Body of pancreas (tissue), 4 donors: Measurements from ENCODE around the gene CSDE1. TPM values are rescaled to one million over a fixed set of nuclear protein-coding genes. Genes with fewer than 3 reads are reported as not detected.

Experiments
- ATAC-seq: fragments of 150-250 bp; one replicate; pipeline ENCODE4 v1.9.1; 2016
- DNase-seq, 4 donors: peaks; one replicate each; pipeline ENCODE4 v3.0.0-alpha.2; 2019
- H3K27ac ChIP-seq, 4 donors: fragments of 200-600 bp; sonication (generic); 1 replicate in 3 of 4; 2 replicates in 1 of 4; pipeline versions ENCODE4 v1.5.1 to v1.6.1; 2016 to 2019; ENCODE audit warnings: mild to moderate bottlenecking in 1 of 4, mixed read lengths in 1 of 4, moderate library complexity in 1 of 4
- H3K27me3 ChIP-seq, 2 donors: fragments of 200-600 bp; sonication (generic); one replicate each; pipeline ENCODE4 v1.6.0; 2016; ENCODE audit warnings: mild to moderate bottlenecking in 1 of 2
- H3K36me3 ChIP-seq, 2 donors: fragments of 200-600 bp; sonication (generic); replicated peaks in 1 of 2; 2 replicates each; pipeline ENCODE4 v1.5.1; 2016; ENCODE audit warnings: low read depth in 2 of 2; ENCODE audit not compliant: insufficient read depth in 1 of 2
- H3K4me1 ChIP-seq: fragments of 200-600 bp; sonication (generic); one replicate; pipeline ENCODE4 v1.6.0; 2016
- H3K4me3 ChIP-seq, 2 donors: fragments of 200-600 bp; sonication (generic); 1 replicate in 1 of 2; 2 replicates in 1 of 2; pipeline ENCODE4 v1.5.1; 2016 to 2019
- H3K9me3 ChIP-seq, 3 donors: fragments of 200-600 bp; sonication (generic); 1 replicate in 2 of 3; 2 replicates in 1 of 3; pipeline ENCODE4 v1.5.1; 2016
- CTCF ChIP-seq, 7 experiments: fragments of 450-650 bp in 4 of 7; fragments of 200-600 bp in 3 of 7; sonication (generic) in 3 of 7; IDR thresholded peaks; one replicate each; pipeline ENCODE4 v1.5.1; 2016 to 2019; ENCODE audit warnings: antibody characterized with exemption in 7 of 7
- POLR2A ChIP-seq, 3 donors: fragments of 450-650 bp; IDR thresholded peaks; one replicate each; pipeline ENCODE4 v1.6.1; 2016; ENCODE audit warnings: antibody characterized with exemption in 3 of 3, mild to moderate bottlenecking in 2 of 3
- WGBS, 2 donors: methylation state at CpG; one replicate each; pipeline ENCODE4 v1.1.5; 2017; 5-methylcytosine and 5-hydroxymethylcytosine counted together
- intact Hi-C: fragments of 100-400 bp; cut with DNase I; formaldehyde crosslinking; loops from one replicate; pipeline ENCODE4 v1.15.1; 2023
- total RNA-seq, 2 donors: library from RNA; depleted of rRNA; stranded (reverse); fragments of >200 nt; gene quantifications; one replicate each; pipeline ENCODE4 v1.1.0, GENCODE V29; 2016

The CSDE1 gene
- total RNA-seq, 2 donors from 2014 or later: 138 to 221 TPM

- DNase-seq (no peak), ATAC-seq (no peak)
- 94 to 97% methylated on average over 1 of the region's 1 CpG for WGBS, 2 donors
- H3K27ac ChIP-seq: no peak overlapping the region
- no peak for TF ChIP-seq CTCF (IDR thresholded peaks at IDR 0.05)
- TF ChIP-seq POLR2A (IDR thresholded peaks at IDR 0.05): no peak
- H3K4me1 ChIP-seq: no peaks in the 10 kb centered on the region
- intact Hi-C loops: no loop called here
- H3K27me3 ChIP-seq: no peaks in the 10 kb centered on the region
- no peaks in the 10 kb centered on the region for H3K9me3 ChIP-seq
- H3K36me3 ChIP-seq: peaks cover 8% of the 10 kb centered on the region in 2 donors
- no peak overlapping the region for H3K4me3 ChIP-seq
Observed at GRCh38 chr1:114740331-114740730, 17.5 kb downstream of the CSDE1 start.

GRCh38 chr1:114737314-114737849, 20.4 kb downstream of the CSDE1 start:
- TF ChIP-seq POLR2A (IDR thresholded peaks at IDR 0.05) (no peak), CTCF (IDR thresholded peaks at IDR 0.05) (no peak)
- 51 to 69% methylated on average over 6 of the region's 6 CpGs for WGBS, 2 donors
- Histone ChIP-seq H3K27me3 (no peaks in the 10 kb centered on the region), H3K4me3 (no peak overlapping the region), H3K27ac (no peak overlapping the region), H3K36me3 (peaks cover 8 to 23% of the 10 kb centered on the region in 2 donors), H3K4me1 (no peaks in the 10 kb centered on the region), H3K9me3 (no peaks in the 10 kb centered on the region)
- no peak for DNase-seq
- intact Hi-C loops: no loop called here
- ATAC-seq: no peak

GRCh38 chr1:114735479-114735878, 22.3 kb downstream of the CSDE1 start:
- 53 to 67% methylated on average over 1 of the region's 1 CpG for WGBS, 2 donors
- Histone ChIP-seq H3K27me3 (no peaks in the 10 kb centered on the region), H3K27ac (no peak overlapping the region), H3K9me3 (no peaks in the 10 kb centered on the region), H3K4me3 (no peak overlapping the region), H3K36me3 (peaks cover 11 to 32% of the 10 kb centered on the region in 2 donors), H3K4me1 (no peaks in the 10 kb centered on the region)
- ATAC-seq: no peak
- TF ChIP-seq CTCF (IDR thresholded peaks at IDR 0.05): no peak
- no peak for TF ChIP-seq POLR2A (IDR thresholded peaks at IDR 0.05)
- no peak for DNase-seq
- intact Hi-C loops: no loop called here

GRCh38 chr1:114729782-114730181, 28.0 kb downstream of the CSDE1 start:
- H3K27ac ChIP-seq: no peak overlapping the region
- H3K36me3 ChIP-seq: peaks cover 12 to 33% of the 10 kb centered on the region in 2 donors
- no peak for TF ChIP-seq CTCF (IDR thresholded peaks at IDR 0.05)
- DNase-seq (no peak), ATAC-seq (no peak)
- no peak overlapping the region for H3K4me3 ChIP-seq
- intact Hi-C loops: no loop called here
- H3K9me3 ChIP-seq: no peaks in the 10 kb centered on the region
- no peaks in the 10 kb centered on the region for H3K4me1 ChIP-seq
- 93 to 95% methylated on average over 1 of the region's 1 CpG for WGBS, 2 donors
- H3K27me3 ChIP-seq: no peaks in the 10 kb centered on the region

- TF ChIP-seq POLR2A (IDR thresholded peaks at IDR 0.05): no peak
- TF ChIP-seq CTCF (IDR thresholded peaks at IDR 0.05): no peak
- no peaks in the 10 kb centered on the region for H3K4me1 ChIP-seq
- ATAC-seq: no peak
- H3K4me3 ChIP-seq: no peak overlapping the region
- no peaks in the 10 kb centered on the region for H3K27me3 ChIP-seq
- H3K9me3 ChIP-seq: no peaks in the 10 kb centered on the region
- no peak for DNase-seq
- peaks cover 19 to 39% of the 10 kb centered on the region in 2 donors for H3K36me3 ChIP-seq
- 78 to 81% methylated on average over 2 of the region's 2 CpGs for WGBS, 2 donors
- intact Hi-C loops: no loop called here
- no peak overlapping the region for H3K27ac ChIP-seq
Observed at GRCh38 chr1:114728553-114728952, 29.2 kb downstream of the CSDE1 start.
